ENCODE data around the gene CDNF.

DNA sequence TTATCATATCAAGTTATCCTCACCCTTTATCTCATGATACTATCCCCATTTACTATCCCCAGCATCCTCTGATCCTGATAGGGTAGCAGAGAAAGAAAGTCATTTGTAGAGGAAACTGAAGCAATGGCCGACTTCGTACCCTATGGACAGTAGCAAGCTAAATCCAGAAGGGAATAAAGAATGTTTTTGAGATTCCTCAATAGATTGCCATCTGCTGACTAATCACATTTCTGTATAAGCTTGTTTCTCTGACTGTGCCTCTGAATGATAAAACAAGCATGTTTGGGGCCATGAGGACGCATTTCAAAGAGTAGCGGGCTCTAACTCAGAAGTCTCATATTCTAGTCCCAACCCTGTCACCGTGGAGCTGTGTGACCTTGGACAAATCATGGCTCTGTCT, 49.9 kb downstream of the CDNF start:
- TF ChIP-seq CHD2 (IDR thresholded peaks at IDR 0.05; ENCODE audit: borderline replicate concordance, low read depth, low read length), result no peak
- TF ChIP-seq, protein P1, sequence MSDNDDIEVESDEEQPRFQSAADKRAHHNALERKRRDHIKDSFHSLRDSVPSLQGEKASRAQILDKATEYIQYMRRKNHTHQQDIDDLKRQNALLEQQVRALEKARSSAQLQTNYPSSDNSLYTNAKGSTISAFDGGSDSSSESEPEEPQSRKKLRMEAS (IDR thresholded peaks at IDR 0.05; ENCODE audit: low read depth, low read length), result no peak
- no peak for TF ChIP-seq SIN3A (IDR thresholded peaks at IDR 0.05; ENCODE audit: low read depth, low read length)
- TF ChIP-seq FOS (IDR thresholded peaks at IDR 0.05; ENCODE audit: borderline replicate concordance, extremely low read depth, insufficient read length), result no peak
- TF ChIP-seq CBX3 (IDR thresholded peaks at IDR 0.05; ENCODE audit: borderline replicate concordance, low read depth), result no peak
- TF ChIP-seq, protein P2, sequence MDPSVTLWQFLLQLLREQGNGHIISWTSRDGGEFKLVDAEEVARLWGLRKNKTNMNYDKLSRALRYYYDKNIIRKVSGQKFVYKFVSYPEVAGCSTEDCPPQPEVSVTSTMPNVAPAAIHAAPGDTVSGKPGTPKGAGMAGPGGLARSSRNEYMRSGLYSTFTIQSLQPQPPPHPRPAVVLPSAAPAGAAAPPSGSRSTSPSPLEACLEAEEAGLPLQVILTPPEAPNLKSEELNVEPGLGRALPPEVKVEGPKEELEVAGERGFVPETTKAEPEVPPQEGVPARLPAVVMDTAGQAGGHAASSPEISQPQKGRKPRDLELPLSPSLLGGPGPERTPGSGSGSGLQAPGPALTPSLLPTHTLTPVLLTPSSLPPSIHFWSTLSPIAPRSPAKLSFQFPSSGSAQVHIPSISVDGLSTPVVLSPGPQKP (IDR thresholded peaks at IDR 0.05; ENCODE audit: low read depth, low read length), result no peak
- TF ChIP-seq POLR2A (IDR thresholded peaks at IDR 0.05; ENCODE audit: low read depth, low read length), result no peak
- TF ChIP-seq PKNOX1 (IDR thresholded peaks at IDR 0.05), result no peak
- no peak for TF ChIP-seq HDAC2 (IDR thresholded peaks at IDR 0.05)
